Measurements from ENCODE around the gene BLM.

The BLM gene

DNA sequence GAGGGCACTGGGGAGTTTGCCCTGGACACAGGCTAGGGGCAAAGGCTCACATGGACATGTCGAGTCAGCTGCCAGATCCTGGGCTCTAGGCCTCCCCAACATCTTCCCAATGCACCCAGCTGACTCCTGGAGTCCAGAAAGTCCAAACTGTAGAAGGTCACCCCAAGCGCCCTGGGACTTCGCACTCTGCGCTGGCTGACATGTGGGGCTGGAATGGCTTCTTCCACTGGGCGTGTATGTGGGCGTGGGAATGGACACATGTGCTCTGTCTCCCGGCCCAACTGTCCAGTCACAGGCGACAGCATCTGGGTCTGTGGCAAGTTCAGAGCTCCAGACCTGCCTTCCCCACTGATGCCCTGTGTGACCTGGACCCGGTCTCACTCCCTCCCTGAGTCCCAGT, 138.0 kb downstream of the BLM start:
- DNase-seq (ENCODE audit: low read depth) = no peak
- TF ChIP-seq, protein P1, sequence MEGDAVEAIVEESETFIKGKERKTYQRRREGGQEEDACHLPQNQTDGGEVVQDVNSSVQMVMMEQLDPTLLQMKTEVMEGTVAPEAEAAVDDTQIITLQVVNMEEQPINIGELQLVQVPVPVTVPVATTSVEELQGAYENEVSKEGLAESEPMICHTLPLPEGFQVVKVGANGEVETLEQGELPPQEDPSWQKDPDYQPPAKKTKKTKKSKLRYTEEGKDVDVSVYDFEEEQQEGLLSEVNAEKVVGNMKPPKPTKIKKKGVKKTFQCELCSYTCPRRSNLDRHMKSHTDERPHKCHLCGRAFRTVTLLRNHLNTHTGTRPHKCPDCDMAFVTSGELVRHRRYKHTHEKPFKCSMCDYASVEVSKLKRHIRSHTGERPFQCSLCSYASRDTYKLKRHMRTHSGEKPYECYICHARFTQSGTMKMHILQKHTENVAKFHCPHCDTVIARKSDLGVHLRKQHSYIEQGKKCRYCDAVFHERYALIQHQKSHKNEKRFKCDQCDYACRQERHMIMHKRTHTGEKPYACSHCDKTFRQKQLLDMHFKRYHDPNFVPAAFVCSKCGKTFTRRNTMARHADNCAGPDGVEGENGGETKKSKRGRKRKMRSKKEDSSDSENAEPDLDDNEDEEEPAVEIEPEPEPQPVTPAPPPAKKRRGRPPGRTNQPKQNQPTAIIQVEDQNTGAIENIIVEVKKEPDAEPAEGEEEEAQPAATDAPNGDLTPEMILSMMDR (conservative IDR thresholded peaks at IDR 0.05; ENCODE audit: low read depth, low read length) = no peak

DNA sequence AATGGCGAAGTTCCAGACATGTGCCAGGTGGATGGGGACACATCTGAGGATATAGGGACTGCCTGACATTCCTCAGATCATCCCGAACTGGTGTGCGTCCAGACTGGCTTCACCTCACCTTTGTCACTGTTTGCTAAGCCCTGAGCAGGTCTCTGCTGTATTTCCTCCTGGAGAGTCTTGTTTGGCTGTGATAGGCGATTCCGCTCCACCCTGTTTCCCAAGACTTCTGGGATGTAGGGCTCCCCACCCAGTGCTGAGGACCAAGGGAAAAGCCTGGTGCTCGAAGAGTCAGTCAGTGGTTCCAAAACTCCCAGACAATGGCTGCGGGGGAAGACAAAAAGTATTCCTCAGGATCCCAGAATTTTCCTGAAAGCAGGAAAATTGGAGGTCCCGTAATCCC, 140.2 kb downstream of the BLM start:
- no peak overlapping the region for H3K4me3 ChIP-seq (ENCODE audit: low read depth, low read length)
- no peak for DNase-seq (ENCODE audit: low read depth)
- TF ChIP-seq, protein P1 (conservative IDR thresholded peaks at IDR 0.05; ENCODE audit: low read depth, low read length) = no peak

More for the DNA sequence above, 138.0 kb downstream of the BLM start:
- no peak overlapping the region for H3K4me3 ChIP-seq (ENCODE audit: low read depth, low read length)

DNA sequence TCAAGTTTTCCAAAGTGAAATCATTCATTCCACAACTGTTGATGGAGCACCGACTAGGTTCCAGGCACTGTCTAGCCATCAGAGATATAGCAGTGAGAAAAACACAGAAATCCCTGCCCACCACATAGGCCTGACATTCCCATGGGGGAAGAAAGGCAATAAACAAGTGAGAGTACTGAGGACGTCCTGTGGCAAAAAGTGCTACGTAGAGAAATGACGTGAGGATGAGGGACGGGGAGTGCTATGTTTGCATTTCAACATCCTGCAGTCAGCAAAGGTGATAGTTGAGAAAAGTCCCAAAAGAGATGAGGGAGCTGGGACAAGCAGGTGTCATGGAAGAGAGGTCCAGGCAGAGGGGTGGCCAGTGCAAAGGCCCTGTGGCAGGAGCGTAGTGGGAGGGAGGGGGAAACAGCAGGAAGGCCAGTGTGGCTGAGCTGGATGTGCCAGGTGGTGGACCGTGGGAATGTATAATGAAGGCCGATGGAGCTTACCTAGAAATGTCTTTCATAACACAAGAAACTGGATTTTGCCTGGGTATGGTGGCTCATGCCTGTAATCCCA, 140.8 kb downstream of the BLM start:
- TF ChIP-seq, protein P1 (conservative IDR thresholded peaks at IDR 0.05; ENCODE audit: low read depth, low read length) = no peak
- no peak for DNase-seq (ENCODE audit: low read depth)
- no peak overlapping the region for H3K4me3 ChIP-seq (ENCODE audit: low read depth, low read length)

DNA sequence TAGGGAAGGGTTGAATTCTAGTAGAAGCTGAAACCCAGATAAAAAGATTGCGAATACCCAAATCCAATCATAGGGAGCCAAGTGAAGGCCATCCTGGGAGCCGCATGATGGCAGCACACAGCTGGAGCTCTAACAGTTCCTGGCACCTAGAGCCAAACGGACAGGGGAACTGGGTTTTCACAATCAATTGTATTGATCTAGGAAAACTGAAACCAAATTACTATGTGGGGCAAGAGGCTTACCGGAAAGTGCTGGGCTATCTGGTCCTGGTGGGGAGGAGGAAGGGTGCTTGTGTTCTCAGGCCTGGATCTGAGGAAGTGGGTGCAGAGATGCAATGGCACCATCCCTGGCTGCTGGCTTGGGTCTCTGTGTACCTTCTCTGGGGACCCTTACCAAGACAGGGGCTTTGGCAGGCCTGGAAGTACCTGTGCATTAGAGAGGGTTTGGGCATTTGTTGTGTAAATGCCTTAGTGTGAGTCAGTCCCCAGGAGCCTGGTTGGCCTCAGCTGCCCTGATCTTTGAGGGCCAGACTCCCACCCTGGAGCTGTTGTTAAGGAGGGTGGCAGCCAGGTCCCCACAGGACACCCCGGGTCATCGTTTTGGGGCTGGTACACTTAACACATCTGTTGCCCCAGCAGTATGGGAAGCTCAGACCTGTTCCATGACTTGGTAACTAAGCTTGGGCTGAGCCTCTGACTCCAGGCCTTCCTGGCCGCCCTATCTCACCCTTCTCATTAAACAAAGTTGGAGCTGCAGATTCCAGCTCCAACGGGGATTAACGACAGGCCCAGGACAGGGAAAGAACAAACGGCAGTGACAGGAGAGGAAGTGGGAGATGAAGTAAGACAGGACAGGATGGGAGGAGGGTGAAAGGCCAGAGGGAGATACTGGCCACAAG, 142.3 kb downstream of the BLM start:
- DNase-seq (ENCODE audit: low read depth) = no peak
- TF ChIP-seq, protein P1 (conservative IDR thresholded peaks at IDR 0.05; ENCODE audit: low read depth, low read length) = no peak
- no peak overlapping the region for H3K4me3 ChIP-seq (ENCODE audit: low read depth, low read length)

DNA sequence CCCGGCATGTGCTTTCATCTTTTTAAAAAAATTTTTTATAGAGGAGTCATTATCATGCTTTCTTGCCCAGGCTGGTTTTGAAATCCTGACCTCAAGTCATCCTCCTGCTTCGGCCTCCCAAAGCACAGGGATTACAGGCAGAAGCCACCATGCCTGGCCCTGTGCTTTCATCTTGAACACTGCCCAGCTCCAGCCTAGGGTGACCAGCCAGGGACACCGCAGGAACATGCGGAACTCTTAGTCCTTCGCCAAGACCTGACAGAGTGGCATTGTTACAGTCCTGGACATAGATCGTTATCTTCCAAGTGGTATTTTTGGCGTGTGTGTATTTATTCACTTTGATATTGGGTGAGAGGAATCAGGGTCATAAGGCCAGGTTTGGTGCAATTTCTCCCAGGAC, 143.3 kb downstream of the BLM start:
- no peak for DNase-seq (ENCODE audit: low read depth)
- TF ChIP-seq, protein P1 (conservative IDR thresholded peaks at IDR 0.05; ENCODE audit: low read depth, low read length) = no peak
- H3K4me3 ChIP-seq (ENCODE audit: low read depth, low read length) = no peak overlapping the region

DNA sequence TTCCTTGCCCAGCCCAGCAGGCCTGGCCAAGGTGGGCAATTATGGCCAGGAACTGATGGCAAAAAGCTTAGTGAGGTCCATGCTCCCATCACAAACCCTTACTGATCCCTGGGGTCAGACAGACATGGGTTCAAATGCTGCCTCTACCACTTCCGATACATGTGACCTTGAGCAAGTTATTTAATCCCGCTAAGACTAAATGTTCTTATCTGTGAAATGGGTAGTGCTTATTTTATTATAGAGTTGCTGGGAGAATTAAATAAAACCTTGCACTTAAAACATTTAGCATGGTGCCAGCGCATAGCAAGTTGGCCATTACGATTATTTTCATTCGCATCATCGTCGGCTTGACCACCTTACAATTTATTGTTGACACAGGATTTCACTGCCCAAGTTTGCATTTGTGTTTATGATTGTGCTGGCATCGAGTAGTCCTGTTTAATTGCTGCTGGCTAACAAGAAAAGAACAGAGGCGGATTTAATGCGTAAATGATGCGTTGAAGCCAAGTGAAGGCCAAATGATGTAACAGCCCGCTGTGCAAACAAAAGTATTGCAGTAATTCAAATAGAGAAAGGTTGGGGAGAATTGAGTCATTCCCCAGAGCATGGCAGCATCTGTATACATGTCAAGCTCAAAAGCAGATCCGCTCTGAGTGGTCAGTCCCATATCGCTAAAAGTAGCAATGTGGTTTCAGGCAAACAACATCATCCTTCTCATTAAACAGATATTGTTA, 144.0 kb downstream of the BLM start:
- TF ChIP-seq, protein P1 (conservative IDR thresholded peaks at IDR 0.05; ENCODE audit: low read depth, low read length) = no peak
- no peak overlapping the region for H3K4me3 ChIP-seq (ENCODE audit: low read depth, low read length)
- no peak for DNase-seq (ENCODE audit: low read depth)

Measured in choroid plexus epithelial cell (primary cell).